GM21447 (cell line): Measurements from ENCODE around the gene SDCCAG8.

Experiments
- ATAC-seq: cut with Tn5 transposase; IDR thresholded peaks from one replicate; pipeline ENCODE4 v1.9.1; 2021; ENCODE audit not compliant: unreplicated experiment

Gene SDCCAG8

DNA sequence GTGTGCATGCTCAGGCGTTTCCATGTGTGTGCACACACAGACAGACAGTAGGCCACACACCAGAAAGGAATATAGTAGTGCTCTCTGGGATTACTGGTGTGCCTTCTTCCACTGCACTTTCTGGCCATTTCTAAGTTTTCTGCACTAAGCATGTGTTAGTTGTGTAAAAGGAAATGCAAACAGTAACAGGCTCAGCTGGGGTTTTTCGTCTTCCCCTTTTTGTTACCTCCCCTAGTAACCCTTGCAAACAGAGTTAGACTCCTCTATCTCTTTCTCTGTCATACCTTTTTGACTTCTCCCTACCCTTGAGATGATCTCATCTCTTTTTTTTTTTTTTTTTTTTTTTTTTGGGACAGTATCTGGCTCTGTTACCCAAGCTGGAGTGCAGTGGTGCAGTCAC, 196.3 kb downstream of the SDCCAG8 start:
- ATAC-seq, result no peak

DNA sequence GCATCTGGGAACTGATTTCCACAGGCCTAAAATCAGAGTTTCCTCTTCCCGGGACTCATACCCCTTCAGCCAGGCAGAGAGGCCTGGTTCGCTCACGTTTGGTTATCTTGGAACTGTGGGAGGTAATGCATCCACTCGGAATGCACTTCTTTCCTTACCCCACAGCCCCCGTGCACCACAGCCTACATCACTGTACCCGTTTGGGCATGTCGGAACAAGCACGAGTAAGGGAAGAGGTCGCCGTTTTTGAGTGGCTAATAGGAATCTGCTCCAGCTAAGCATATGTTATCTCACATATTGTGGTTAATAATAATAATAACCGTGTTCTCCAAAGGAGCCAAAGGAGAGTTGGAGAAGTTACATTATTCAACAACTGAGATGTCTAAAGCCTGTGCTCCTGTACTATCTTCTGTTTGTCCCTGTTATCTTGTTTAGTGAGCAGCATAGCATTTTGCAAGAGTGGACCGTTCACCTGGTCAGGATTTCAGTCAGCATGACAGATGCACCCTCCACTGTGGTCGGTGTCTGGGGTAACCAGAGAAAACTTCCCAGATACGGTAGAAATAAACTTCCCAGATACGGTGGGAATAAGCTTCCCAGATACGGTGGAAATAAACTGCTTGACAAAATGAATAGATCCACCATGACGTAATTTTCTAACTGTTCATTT, 198.6 kb downstream of the SDCCAG8 start:
- no peak for ATAC-seq

DNA sequence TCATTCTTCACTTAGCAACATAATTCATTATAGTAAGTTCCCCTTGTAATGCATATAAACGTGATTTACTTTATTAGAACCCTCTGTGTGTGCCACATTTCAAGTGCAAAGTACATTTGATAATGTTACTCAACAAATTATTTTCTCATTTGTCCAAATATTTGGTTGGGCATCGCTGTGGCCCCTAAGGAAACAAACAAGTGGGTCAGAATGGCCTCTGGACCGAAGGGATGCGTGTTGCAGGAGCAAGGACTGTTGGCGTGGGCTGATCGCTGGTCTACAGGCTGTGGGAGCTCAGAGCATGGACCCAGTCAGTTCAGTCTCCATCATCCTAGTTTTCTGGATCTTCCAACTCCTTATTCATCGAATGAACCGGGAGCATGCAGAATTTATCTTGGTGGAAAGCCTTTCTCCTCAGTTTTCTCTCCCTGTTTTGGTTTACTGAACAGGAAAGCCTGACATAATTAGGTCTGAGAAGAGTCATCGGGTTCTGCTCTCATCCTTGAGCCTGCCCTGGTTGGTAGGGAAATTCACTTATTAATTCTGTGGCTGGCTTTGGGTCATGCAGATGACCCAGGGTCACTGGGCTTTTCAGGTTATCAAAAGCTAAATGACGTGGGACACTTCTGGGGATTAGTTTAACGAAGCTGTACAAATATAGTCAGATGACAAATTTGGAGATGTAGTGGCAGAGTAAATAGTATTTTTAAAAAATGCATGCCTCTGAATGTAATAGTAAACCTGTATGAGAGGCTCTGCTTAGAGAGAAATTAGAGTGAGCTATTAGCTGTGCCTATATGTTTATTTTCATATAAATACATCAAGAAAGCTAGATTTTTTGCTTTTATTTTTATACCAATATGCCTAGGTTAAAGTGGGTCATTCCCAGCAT, 200.2 kb downstream of the SDCCAG8 start:
- ATAC-seq, result no peak

DNA sequence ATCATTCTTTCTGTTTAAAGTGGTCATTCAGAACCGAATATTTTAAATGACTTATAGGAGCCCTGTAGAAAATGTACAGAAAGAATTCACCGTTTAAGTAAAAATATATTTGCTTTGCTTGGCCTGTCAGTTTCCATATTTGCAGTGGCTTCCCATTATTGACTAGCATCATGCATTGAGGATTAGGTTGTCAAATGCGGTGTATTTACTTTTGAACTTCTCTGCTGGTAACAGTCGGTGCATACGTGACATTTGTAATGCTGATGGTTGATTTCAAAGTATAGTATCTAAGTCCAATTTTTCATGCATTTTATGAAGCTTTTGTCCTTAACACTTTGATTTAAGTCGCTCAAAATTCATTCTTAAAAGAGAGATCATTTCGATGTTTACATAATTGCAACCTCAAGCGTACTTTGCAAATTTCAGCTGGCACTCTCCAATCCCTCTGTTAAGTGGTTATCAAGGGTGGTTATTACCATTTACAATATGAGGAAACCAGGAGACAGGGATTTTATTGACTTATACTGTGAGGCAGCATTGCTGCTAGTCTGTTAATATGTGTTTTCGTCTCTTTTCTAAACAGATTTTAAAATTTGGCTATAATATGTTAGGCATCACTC, 201.6 kb downstream of the SDCCAG8 start:
- no peak for ATAC-seq

DNA sequence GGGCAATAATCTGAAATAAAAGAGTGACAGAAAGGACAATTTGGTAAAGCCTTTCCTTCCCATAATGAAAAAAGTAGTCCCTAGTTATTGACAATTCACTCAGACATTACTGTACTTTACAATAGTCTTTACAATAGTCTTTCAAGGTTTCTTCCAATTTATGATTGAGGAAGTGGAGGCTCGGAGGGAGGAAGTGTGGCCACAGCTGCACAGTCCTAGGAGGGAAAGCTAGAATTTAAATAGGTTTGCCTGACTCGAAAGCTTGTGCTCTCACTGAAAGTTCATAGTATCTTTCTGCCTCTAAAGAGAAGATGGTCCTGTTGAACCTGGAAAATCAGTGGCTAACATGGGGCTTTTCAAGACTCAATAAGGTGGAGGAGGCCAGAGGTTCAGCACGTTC, 203.2 kb downstream of the SDCCAG8 start:
- peak; percentile 50 for ATAC-seq

DNA sequence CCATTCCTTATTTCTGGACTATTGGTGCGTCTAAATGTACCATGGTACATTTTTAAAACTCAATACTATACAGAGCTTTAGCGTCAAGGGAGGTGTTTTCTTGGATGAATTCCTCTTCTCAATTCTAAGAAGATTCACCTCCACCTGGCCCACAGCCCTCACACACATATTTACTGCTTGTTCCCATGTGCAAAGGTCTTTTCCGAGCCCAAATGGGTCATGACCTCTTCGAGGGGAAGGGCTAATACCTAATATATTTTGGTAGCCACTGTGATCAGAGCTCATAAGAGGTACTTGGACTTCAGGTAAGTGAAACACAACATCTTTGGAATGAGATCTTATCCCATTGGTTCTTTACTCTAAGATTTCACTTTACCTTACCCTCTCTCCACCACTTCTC, 205.9 kb downstream of the SDCCAG8 start:
- ATAC-seq, result no peak

DNA sequence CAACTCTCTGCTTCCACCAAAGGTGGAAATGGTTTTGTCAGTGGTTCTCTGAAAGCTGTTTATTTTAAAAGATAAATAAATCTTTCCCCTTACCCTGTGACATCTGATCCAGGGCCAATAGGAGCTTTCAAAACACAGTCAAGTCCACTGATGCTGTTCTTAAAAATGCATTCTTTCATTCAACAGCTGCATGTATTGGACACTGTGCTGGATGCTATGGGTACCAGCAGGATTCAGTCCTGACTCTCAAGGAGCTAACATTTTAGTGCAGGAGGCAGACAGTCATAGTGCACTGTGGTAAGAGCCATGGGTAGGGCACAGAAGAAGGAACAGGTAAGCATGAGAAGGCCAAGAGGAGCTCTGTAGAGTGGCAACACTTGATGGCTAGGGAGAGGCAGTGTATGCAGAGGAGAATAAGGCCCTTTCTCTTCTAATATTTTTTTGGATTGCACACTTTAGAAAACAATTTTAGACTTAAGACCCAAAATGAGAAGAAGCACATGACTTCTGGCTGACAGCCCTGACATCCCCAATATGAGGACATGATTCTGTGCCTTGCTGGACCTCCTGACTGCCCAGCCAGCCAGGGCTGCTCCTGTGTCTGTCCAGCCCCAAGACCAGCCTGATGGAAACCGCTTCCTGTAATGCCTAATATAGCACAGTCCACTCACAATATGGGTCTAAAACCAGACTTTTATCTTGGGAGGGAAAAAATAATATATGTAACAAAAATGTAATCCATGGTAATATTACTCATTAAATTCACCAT, 207.3 kb downstream of the SDCCAG8 start:
- no peak for ATAC-seq

DNA sequence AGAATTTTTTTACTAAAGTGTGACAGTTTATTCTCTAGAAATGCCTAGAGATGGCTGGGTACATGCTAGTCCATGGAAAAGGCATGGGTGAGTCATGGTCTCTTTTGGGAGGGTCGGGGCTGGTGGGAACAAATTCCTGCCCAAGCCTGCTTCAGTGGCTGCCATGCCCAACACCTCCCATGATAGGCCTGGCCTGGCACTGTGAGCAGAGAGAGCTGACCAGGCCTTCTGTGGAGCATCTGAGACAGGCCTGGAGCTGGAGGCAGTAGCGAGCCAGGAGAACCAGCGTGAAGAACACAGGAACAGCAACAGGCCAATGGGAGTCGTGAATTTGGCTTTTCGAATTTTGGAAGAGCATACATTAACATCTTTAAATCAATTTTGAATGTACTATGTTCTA, 209.2 kb downstream of the SDCCAG8 start:
- ATAC-seq, result no peak

DNA sequence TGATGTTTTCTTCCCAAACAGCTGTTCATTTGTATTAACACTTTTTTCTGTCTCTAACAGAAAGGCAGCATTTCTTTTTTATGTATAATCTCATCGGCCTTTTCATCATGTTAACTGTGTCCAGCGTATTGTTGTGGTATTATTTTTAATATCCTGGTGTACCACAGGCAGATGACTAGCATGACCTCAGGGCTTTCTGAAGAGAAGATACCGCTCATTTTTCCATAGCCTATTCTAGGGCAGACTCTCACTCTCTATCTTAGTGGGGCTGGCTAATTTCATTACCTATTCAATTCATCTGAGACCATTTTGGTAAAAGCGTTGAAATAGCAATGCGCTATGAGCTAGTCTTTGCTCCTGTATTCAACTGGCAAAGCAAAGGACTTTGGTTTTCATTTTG, 209.9 kb downstream of the SDCCAG8 start:
- no peak for ATAC-seq

DNA sequence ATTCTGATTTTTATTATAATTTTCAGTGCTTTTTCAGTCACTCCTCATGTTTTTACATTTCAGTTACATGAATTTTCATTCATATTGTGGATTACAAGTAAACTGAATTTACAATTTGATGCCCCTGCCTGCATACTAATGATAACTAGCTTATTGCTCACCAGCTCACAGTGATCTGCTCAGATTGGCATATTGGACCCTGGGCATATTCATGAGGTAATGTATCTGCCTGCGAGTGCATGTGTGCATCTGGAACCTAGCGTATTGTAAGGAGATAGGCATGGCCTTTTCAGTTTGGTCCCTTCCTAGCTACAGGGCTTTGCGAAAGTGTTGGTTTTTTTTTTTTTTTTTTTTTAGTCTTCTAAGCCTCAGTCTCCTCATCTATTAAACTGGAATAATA, 213.7 kb downstream of the SDCCAG8 start:
- ATAC-seq, result no peak

DNA sequence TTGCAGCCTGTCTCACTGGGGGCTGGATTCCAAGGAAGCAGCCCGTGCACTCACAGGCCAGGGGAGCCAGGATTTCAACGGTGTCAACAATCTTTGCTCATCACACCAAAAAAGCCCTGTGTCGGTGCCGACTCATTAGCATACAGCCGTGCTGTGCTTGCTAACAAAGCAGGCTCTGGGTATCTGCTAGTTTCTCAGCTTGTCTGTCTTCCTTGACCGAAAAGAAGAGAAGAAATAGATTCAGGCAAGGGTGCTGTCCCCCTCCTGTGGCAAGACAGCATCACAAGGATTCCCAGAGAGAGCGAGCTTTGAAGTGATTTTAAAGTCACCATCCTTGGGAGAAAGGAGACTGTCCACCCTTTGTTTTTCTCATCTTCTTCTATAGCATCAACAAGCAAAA, 214.7 kb downstream of the SDCCAG8 start:
- no peak for ATAC-seq

DNA sequence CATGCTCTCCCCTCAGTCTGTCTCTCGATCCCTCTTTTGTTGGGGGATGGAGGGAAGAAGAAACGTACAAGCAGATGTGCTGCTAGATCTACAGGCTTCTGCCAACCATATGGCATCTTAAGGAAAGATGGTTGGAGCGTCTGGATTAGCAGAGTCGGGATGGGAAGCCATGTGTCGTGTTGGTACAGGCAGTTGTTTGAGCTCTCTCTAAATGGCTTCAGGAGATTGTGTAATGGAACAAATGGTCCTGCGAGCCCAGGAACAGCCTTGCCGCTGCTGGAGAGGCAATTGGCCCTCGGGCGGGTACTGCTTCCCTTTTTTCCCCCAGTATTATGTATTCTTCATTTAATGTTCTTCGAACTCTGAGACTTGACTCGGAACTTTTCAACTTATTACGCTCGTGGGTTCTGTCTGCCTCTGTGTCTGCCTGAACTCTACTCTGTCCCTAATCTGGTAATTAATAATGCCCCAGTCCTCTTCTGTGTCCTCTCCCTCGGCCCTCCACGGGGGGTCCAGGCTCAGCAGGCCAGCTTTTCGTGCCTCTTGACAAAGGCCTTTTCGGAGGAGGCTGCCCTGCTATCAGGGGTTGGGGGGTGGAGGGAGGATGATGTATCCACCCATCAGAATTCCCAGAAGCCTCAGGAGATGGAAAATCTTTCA, 215.3 kb downstream of the SDCCAG8 start:
- ATAC-seq, result no peak

DNA sequence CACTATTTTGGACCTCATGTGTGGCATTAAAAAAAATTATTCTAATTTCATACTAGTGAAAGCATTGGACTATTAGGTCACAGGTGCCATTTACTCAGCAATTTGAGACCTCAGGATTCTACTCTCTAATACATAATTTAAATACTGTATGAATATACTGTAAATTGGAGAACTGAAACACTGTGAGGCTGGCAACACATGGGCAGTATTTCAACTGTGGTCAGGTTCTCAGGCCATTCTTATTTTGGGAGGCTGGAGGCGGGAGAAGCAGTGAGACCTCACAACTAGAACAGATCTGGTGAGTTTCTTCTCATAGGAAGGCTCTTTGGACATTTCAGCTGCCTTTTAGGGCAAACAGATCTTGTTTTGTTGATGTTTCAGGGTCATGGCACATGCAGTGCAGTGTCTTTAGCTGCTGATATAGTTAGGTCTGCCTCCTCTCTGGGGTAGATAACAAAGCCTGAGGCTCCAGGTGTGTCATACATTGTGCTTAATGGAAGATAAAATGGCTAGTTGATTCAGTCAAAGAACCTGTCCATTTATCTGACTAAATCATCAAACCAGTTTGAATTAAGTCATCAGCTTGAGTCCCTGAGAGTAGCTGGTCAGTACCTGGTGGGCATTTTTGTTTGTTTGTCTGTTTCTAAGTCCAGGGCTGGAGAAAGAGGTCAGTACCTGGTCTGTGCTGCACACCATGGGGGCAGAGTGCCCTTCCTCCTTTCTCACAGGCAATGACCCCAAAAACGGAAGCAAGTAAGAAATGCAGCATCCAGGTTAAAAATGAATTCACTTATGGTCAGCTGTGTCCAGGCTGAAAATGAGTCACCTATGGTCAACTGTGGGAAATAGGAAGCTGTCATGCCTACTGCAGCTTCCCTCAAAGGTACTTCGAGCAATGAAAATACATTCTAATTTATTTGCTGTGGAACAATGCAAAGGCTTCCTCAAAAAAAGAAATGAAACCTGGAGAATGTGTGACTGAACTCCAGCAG, 216.2 kb downstream of the SDCCAG8 start:
- peak; percentile 80 for ATAC-seq

DNA sequence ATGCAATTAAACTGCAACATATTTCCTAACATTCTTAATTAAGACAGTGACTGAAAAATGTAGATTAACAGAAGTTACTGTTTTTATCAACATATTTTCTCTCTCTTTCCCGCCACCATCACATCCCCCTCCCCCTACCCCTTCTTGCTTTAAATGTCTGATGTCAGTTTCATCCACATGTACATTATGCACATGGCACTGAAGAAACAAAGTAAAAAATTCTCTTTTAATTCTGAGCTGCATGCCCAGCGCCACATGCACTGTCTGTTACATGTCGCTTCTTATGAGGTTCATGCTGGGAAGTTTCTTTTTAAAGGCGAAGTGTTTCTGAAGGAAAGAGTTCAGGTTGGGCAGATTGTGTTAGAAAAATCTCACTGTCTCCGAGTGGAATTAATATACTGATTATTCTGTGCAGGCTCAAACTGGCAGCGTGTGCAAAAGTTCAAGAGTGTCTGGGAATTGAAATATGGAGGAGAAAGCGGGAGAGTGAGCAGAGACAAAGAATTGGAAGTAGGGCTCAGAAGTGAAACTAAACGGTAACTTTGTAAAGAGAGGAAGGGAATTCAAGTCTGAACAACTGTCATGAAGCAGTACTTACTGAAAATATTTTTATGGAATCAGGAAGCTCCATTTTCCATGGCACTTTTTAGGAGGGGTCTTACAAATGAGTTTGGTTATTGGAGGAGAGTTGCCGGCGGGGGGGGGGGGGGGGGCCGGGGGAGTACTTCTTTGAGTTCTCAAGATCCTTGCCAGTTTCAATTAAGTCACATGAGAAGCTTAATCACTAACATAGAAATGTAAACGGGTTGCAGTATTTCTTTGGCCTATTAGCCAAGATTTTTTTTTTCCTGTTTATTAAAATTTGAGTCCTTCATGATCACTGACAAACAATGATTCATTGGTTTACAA, 217.6 kb downstream of the SDCCAG8 start:
- ATAC-seq, result no peak

DNA sequence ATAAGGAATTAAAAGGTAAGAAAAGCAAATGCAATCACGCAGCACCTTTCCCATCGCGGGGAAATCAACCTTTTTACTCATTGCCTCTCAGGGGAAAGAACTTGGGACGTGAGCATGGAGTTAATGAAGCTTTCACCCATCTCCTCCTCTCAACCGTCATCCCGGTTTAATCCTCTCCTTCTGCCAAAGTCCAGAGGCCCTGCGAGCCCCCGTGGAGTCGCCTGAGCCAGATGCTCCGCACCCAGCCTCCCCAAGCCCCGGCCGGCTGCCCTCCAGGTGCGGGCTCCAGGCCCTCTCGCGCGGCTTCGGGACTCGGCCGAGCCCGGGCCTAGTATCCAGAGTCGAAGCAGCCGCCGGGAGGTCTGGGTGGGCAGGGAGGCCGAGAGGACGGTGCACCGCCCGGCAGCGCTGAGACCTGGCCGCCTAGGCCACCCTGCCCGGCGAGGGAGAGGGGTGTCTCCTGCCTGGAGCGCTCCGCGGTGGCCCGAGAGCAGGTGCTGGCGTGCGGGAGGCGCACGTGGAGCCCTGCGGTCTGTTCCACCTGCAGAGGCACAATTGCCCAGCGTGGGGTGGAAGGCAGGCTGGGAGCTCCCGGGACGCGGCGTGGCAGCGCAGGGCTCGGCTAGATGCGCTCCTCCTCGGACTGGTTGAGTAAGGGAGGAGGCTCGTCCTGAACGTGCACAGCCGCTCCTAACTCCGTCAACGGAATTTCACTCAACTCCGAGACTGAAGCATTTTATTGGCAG, 218.5 kb downstream of the SDCCAG8 start:
- no peak for ATAC-seq

DNA sequence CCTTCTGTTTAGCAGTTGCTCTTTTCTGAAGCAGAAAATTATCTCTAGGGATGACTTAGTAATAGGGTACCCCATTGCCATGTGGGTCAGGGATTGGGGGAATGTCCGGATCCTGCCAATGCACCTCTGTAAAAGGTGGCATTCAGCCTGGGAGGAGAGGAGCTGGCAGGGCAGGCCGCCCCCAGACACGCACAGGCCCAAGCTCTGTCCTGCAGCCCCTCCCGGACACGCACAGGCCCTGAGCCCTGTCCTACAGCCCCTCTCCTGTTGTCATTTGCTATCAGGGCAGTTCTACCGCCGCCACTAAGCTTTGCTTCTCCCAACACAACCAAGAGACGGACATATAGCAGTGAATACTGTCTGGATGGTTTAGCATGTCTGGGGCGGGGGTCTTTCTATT, 219.1 kb downstream of the SDCCAG8 start:
- no peak for ATAC-seq

DNA sequence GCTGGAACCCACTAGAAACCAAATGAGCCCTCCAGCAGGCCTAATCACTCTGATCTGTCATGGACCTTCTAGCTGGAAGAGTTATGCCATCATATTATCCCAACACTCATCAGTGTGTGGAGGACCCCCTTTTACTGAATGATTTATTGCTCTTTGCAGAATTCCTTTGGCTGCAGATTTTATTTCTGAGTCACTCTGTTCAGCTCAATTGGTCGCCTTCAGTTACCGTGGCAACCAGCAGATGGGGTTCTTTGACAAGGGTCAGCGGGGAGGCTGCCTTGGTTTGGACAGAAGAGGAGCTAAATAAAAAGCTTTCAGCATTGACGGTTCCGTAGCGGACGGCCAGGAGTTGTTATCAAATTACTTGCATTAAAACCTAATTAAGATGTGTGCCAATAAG, 220.1 kb downstream of the SDCCAG8 start:
- ATAC-seq, result no peak

DNA sequence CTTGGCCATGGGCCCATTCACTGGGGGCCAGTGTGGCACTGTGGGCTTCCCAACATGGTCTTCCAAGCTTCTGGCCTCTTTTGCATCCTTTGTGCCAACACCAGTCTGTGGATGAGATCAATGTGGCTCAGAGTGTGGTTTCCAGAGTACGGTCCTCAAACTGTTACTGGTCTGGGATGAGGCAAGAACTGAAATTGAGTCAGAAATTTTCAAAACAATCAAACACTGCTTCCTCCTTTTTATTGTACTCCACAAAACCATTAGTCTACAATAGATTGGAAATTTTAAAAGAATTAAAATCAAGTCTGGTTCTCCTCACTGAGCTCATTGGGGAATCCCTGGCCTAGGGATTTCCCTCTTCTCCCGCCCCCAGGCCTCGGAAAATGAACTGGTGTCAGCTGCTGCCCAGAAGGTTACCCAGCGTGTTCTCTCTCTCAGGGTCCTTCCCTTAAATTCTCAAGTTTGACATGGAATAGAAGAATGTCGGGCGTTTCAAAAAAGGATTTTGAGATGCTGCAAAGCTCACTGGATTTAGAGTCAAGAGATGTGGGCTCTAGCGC, 222.0 kb downstream of the SDCCAG8 start:
- ATAC-seq, result no peak
